ENCODE data around the gene TBX22.

DNA sequence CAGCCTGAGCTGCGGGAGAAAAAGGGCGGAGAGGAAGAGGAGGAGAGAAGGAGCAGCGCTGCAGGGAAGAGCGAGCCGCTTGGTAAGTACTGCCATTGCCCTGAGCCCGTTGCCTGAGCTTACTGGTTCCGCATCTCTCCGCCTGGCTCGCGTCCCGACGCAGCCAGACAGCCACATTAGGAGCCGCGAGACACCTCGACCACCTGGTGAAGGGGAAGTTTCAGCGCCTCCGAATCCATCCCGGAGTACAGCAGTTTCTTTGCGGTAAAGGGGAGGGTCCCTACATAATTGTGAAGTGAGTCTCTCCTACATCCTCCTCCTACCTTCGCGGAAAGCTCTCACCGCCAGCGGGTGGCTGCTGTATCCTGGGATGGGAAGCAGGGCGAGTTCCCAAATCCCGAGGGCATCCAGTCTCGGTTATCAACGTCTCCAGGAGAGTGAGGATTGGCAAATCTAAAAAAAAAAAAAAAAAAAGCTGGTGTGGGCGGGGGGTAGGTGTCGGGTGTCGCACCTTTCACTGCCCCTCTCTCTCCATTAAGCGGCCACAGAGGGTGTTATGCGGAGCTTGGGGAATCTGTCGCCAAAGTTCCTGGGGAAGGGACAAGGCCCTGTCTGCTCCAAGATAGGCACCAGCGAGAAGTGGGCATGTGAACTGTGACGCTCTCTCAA is 7.9 kb downstream of the TBX22 start:
- TF ChIP-seq, protein P1, sequence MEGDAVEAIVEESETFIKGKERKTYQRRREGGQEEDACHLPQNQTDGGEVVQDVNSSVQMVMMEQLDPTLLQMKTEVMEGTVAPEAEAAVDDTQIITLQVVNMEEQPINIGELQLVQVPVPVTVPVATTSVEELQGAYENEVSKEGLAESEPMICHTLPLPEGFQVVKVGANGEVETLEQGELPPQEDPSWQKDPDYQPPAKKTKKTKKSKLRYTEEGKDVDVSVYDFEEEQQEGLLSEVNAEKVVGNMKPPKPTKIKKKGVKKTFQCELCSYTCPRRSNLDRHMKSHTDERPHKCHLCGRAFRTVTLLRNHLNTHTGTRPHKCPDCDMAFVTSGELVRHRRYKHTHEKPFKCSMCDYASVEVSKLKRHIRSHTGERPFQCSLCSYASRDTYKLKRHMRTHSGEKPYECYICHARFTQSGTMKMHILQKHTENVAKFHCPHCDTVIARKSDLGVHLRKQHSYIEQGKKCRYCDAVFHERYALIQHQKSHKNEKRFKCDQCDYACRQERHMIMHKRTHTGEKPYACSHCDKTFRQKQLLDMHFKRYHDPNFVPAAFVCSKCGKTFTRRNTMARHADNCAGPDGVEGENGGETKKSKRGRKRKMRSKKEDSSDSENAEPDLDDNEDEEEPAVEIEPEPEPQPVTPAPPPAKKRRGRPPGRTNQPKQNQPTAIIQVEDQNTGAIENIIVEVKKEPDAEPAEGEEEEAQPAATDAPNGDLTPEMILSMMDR (IDR thresholded peaks at IDR 0.05): no peak
- no peak for TF ChIP-seq POLR2A (IDR thresholded peaks at IDR 0.05)
